PC-3 (cell line): Measurements from ENCODE around the gene ZBTB46. TPM values are rescaled to one million over a fixed set of nuclear protein-coding genes. Genes with fewer than 3 reads are reported as not detected.

Source experiments
- ATAC-seq: fragments of 200-7000 bp; cut with Tn5 transposase; 2 replicates; pipeline ENCODE4 v1.9.1; 2020; ENCODE audit warnings: mild to moderate bottlenecking, moderate library complexity
- BruUV-seq: library from RNA; stranded (reverse); fragments of 400-500 nt; replicated peaks from 2 replicates; lab custom pipeline; 2021; lab: Mats Ljungman, UMichigan
- CTCF ChIA-PET: fragments of 300-600 bp; sonication (Branson Sonifier 250); formaldehyde crosslinking; loops from one replicate; lab custom pipeline; 2022; ENCODE audit warnings: antibody characterized with exemption; lab: Charles Lee
- POLR2A ChIA-PET: fragments of 300-600 bp; sonication (Branson Sonifier 250); formaldehyde crosslinking; loops from one replicate; lab custom pipeline; 2022; ENCODE audit warnings: antibody characterized with exemption; ENCODE audit not compliant: unreplicated experiment; lab: Charles Lee
- DNase-seq: peaks from one replicate; pipeline ENCODE4 v3.0.0-alpha.2; 2015
- H2AFZ ChIP-seq: fragments of 300-600 bp; sonication (generic); 2 replicates; pipeline ENCODE4 v1.6.0; 2016; ENCODE audit warnings: antibody characterized with exemption, low read length
- H3F3A ChIP-seq: fragments of 300-600 bp; sonication (generic); one replicate; pipeline ENCODE4 v1.6.0; 2017; ENCODE audit warnings: antibody characterized with exemption, low read length, control low read depth, mild to moderate bottlenecking; ENCODE audit not compliant: unreplicated experiment
- H3K27ac ChIP-seq: fragments of 300-600 bp; sonication (generic); 2 replicates; pipeline ENCODE4 v1.5.1; 2016; ENCODE audit warnings: mild to moderate bottlenecking, low read length
- H3K27me3 ChIP-seq: fragments of 300-600 bp; sonication (generic); 2 replicates; pipeline ENCODE4 v1.6.1; 2016; ENCODE audit warnings: low read length, mixed read lengths
- H3K36me3 ChIP-seq: fragments of 300-600 bp; sonication (generic); 2 replicates; pipeline ENCODE4 v1.6.1; 2016; ENCODE audit warnings: low read depth, mixed run types, low read length, mixed read lengths
- H3K4me1 ChIP-seq: fragments of 300-600 bp; sonication (generic); 2 replicates; pipeline ENCODE4 v1.5.1; 2016; ENCODE audit warnings: low read length; ENCODE audit not compliant: insufficient read depth
- H3K4me2 ChIP-seq: fragments of 300-600 bp; sonication (generic); 2 replicates; pipeline ENCODE4 v1.6.0; 2016; ENCODE audit warnings: low read length
- H3K4me3 ChIP-seq: fragments of 300-600 bp; sonication (generic); 2 replicates; pipeline ENCODE4 v1.5.1; 2016; ENCODE audit warnings: mild to moderate bottlenecking, low read length, mixed read lengths
- H3K79me2 ChIP-seq: fragments of 300-600 bp; sonication (generic); 2 replicates; pipeline ENCODE4 v1.6.1; 2017; ENCODE audit warnings: low read length, mixed read lengths
- H3K9ac ChIP-seq: fragments of 300-600 bp; sonication (generic); 2 replicates; pipeline ENCODE4 v1.6.0; 2016; ENCODE audit warnings: mild to moderate bottlenecking, low read length
- H3K9me2 ChIP-seq: fragments of 300-600 bp; sonication (generic); replicated peaks from 2 replicates; pipeline ENCODE4 v1.6.1; 2016; ENCODE audit warnings: mixed run types, low read length, mixed read lengths
- H3K9me3 ChIP-seq: fragments of 300-600 bp; sonication (generic); 2 replicates; pipeline ENCODE4 v1.6.1; 2016; ENCODE audit warnings: low read length, mixed read lengths
- H4K20me1 ChIP-seq: fragments of 300-600 bp; sonication (generic); 2 replicates; pipeline ENCODE4 v1.6.1; 2016; ENCODE audit warnings: low read length, mixed read lengths
- EZH2 ChIP-seq: fragments of 300-600 bp; sonication (generic); IDR thresholded peaks from one replicate; pipeline ENCODE4 v1.6.1; 2017; ENCODE audit warnings: antibody characterized with exemption, mild to moderate bottlenecking, low read length; ENCODE audit not compliant: unreplicated experiment
- EZH2phosphoT487 ChIP-seq: fragments of 300-600 bp; sonication (generic); IDR thresholded peaks from 2 replicates; pipeline ENCODE4 v1.6.1; 2018; ENCODE audit warnings: mild to moderate bottlenecking, antibody characterized with exemption, low read length, borderline replicate concordance
- intact Hi-C: fragments of 100-400 bp; cut with micrococcal nuclease; formaldehyde crosslinking; loops from 2 replicates; pipeline ENCODE4 v1.9.0; 2023
- total RNA-seq: library from RNA; depleted of rRNA; stranded (reverse); fragments of >200 nt; gene quantifications from 2 replicates; pipeline ENCODE4 v1.2.3, GENCODE V29; 2014
- TF ChIP-seq, protein P1 (sequence below): fragments of 300-600 bp; sonication (generic); conservative IDR thresholded peaks from 2 replicates; pipeline ENCODE4 v1.5.1; 2017; ENCODE audit warnings: antibody characterized with exemption, low read depth, mild to moderate bottlenecking, low read length

Gene ZBTB46
- total RNA-seq, 1 experiment from 2014 or later: 7.3 TPM

DNA sequence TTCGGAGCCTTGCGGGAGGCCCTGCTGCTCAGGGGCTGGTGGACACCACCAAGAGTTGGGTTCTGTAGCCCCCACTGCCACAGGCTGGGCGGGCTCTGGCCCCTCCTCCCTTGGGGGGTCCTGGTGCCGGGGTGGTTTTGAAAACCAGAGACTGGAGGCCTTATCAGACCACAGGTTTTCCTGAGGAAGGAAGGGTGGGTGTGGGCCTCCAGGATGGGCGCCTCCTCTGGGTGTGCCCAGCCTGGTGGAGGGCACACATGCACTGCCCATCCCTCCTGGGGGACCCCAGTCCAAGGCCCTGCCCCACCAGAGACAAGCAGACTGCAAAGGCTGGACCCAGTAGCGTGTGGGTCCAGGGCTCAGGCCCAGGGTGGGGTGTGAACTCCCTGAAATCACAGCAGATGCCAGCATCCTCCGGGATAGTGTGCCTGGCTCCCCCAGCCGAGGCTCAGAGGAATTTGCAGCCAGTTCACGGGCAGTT is 13.5 kb upstream of the ZBTB46 start:
- Histone ChIP-seq H3K4me1 (peaks cover 7% of the 10 kb centered on the region), H3F3A (no peaks in the 10 kb centered on the region), H4K20me1 (no peaks in the 10 kb centered on the region), H3K79me2 (no peaks in the 10 kb centered on the region), H3K4me3 (no peak overlapping the region), H3K4me2 (no peak overlapping the region), H2AFZ (no peak overlapping the region), H3K9me3 (no peaks in the 10 kb centered on the region), H3K36me3 (no peaks in the 10 kb centered on the region), H3K27ac (no peak overlapping the region), H3K9me2 (no peaks in the 10 kb centered on the region), H3K9ac (no peak overlapping the region), H3K27me3 (peaks cover 8% of the 10 kb centered on the region; the same call in 1 of the 2 replicates)
- TF ChIP-seq, protein P1, sequence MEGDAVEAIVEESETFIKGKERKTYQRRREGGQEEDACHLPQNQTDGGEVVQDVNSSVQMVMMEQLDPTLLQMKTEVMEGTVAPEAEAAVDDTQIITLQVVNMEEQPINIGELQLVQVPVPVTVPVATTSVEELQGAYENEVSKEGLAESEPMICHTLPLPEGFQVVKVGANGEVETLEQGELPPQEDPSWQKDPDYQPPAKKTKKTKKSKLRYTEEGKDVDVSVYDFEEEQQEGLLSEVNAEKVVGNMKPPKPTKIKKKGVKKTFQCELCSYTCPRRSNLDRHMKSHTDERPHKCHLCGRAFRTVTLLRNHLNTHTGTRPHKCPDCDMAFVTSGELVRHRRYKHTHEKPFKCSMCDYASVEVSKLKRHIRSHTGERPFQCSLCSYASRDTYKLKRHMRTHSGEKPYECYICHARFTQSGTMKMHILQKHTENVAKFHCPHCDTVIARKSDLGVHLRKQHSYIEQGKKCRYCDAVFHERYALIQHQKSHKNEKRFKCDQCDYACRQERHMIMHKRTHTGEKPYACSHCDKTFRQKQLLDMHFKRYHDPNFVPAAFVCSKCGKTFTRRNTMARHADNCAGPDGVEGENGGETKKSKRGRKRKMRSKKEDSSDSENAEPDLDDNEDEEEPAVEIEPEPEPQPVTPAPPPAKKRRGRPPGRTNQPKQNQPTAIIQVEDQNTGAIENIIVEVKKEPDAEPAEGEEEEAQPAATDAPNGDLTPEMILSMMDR: no peak
- no peak for TF ChIP-seq EZH2
- no peak for TF ChIP-seq EZH2phosphoT487
- ChIA-PET POLR2A (no interaction called here), CTCF (no interaction called here)
- BruUV-seq: no TSS peak
- no peak for DNase-seq
- ATAC-seq: no peak
- intact Hi-C loops: no loop called here

DNA sequence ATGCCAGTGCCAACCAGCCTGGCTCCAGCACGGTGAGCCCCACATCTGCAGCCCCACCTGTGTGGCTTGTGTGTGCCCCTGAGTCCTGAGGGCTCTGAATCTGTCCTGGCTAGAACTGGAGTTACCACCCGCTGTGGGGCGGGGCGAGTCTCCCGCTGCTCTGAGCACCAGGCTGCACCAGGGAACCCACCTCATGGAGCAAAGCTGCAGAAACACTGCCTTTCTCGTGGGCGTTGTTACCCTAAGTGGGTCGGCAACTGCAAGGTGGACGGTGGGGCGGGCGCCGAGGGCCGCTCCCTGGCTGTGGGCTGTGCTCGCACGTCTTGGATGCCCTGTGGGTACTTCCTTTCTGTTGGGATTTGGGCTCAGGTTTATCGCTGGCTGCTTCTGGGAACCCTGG is 12.7 kb upstream of the ZBTB46 start:
- POLR2A ChIA-PET: no interaction called here
- peaks cover 8% of the 10 kb centered on the region; the same call in 1 of the 2 replicates for H3K27me3 ChIP-seq

DNA sequence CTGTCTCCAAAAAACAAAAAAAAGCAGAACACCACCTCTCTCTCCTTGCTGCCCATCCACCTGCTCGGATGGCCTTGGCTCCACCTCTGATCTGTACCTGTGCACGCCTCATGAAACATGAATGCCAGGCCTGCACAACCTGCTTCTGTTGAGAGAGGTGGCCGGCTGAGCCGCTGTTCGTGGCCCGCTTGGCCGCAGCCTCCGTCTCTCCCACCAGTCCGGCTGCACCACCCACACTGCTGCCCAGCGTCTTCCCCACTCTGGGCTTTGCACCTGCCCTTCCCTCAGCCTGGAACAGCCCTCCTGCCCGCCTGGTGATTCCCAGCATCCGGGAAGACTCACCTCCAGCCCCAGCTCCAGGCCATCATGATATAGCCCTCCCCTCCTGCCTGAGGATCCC is 12.2 kb upstream of the ZBTB46 start:
- Histone ChIP-seq H3K4me2 (no peak overlapping the region), H3K9me2 (no peaks in the 10 kb centered on the region), H3K4me3 (no peak overlapping the region), H3K27ac (no peak overlapping the region), H3K27me3 (peaks cover 8% of the 10 kb centered on the region; the same call in 1 of the 2 replicates), H3K9ac (no peak overlapping the region), H4K20me1 (no peaks in the 10 kb centered on the region), H3K79me2 (no peaks in the 10 kb centered on the region), H3F3A (no peaks in the 10 kb centered on the region), H3K36me3 (no peaks in the 10 kb centered on the region), H3K9me3 (no peaks in the 10 kb centered on the region), H3K4me1 (peaks cover 7% of the 10 kb centered on the region), H2AFZ (no peak overlapping the region)
- POLR2A ChIA-PET: no interaction called here
- TF ChIP-seq, protein P1: no peak
- TF ChIP-seq EZH2 (no peak), EZH2phosphoT487 (no peak)
- ATAC-seq (no peak), DNase-seq (no peak)
- CTCF ChIA-PET: no interaction called here
- intact Hi-C loops: no loop called here
- no TSS peak for BruUV-seq

More for the DNA sequence above, 12.7 kb upstream of the ZBTB46 start:
- H3K9ac ChIP-seq: no peak overlapping the region
- H3K9me2 ChIP-seq: no peaks in the 10 kb centered on the region
- no peak for DNase-seq
- CTCF ChIA-PET: no interaction called here
- no peak overlapping the region for H3K4me2 ChIP-seq
- intact Hi-C loops: no loop called here
- H3K9me3 ChIP-seq: no peaks in the 10 kb centered on the region
- H3K27ac ChIP-seq: no peak overlapping the region
- no TSS peak for BruUV-seq
- ATAC-seq: no peak
- no peaks in the 10 kb centered on the region for H3K36me3 ChIP-seq
- H3K4me1 ChIP-seq: peaks cover 7% of the 10 kb centered on the region
- no peaks in the 10 kb centered on the region for H3F3A ChIP-seq
- TF ChIP-seq EZH2 (no peak), EZH2phosphoT487 (no peak)
- TF ChIP-seq, protein P1: no peak
- H2AFZ ChIP-seq: no peak overlapping the region
- no peak overlapping the region for H3K4me3 ChIP-seq
- H3K79me2 ChIP-seq: no peaks in the 10 kb centered on the region
- no peaks in the 10 kb centered on the region for H4K20me1 ChIP-seq
